H9 (cell line): ENCODE results near the gene GLCE. TPM values are rescaled to one million over a fixed set of nuclear protein-coding genes. Genes with fewer than 3 reads are reported as not detected.

ENCODE experiments used
- DNase-seq: peaks from one replicate; pipeline ENCODE4 v3.0.0-alpha.2; 2017
- H2AFZ ChIP-seq: one replicate; pipeline ENCODE4 v1.6.1; 2013; ENCODE audit warnings: mild to moderate bottlenecking, low read length, control low read depth, moderate library complexity
- H2AK5ac ChIP-seq: 2 replicates; pipeline ENCODE4 v1.6.1; 2013; ENCODE audit warnings: low read length, control low read depth, mixed read lengths; ENCODE audit not compliant: insufficient read length
- H2BK120ac ChIP-seq: one replicate; pipeline ENCODE4 v1.6.1; 2013; ENCODE audit warnings: low read depth, mild to moderate bottlenecking, low read length, control low read depth, inconsistent platforms; ENCODE audit not compliant: poor library complexity, severe bottlenecking
- H2BK12ac ChIP-seq: 2 replicates; pipeline ENCODE4 v1.6.1; 2013; ENCODE audit warnings: low read length, control low read depth, mixed read lengths, low read depth; ENCODE audit not compliant: insufficient read length
- H2BK15ac ChIP-seq: 2 replicates; pipeline ENCODE4 v1.6.1; 2013; ENCODE audit warnings: low read depth, low read length, control low read depth
- H2BK20ac ChIP-seq: one replicate; pipeline ENCODE4 v1.6.1; 2013; ENCODE audit warnings: low read depth, mild to moderate bottlenecking, low read length, control low read depth, inconsistent platforms; ENCODE audit not compliant: poor library complexity, severe bottlenecking
- H2BK5ac ChIP-seq: 2 replicates; pipeline ENCODE4 v1.6.1; 2013; ENCODE audit warnings: low read length, control low read depth, mixed read lengths; ENCODE audit not compliant: insufficient read length
- H3K14ac ChIP-seq: 2 replicates; pipeline ENCODE4 v1.6.1; 2013; ENCODE audit warnings: low read length, control low read depth; ENCODE audit not compliant: insufficient read depth
- H3K18ac ChIP-seq: 2 replicates; pipeline ENCODE4 v1.6.1; 2013; ENCODE audit warnings: low read depth, mild to moderate bottlenecking, mixed read lengths, low read length, control low read depth; ENCODE audit not compliant: insufficient read length
- H3K23ac ChIP-seq: 2 replicates; pipeline ENCODE4 v1.6.1; 2013; ENCODE audit warnings: low read length, control low read depth, mixed read lengths, low read depth; ENCODE audit not compliant: insufficient read length
- H3K23me2 ChIP-seq: 2 replicates; pipeline ENCODE4 v1.6.1; 2013; ENCODE audit warnings: low read depth, mild to moderate bottlenecking, mixed read lengths, low read length, control low read depth; ENCODE audit not compliant: insufficient read length, poor library complexity, severe bottlenecking
- H3K27ac ChIP-seq: 2 replicates; pipeline ENCODE4 v1.5.1; 2013; ENCODE audit warnings: low read length, control low read depth, mixed read lengths, low read depth; ENCODE audit not compliant: insufficient read length
- H3K27me3 ChIP-seq: 2 replicates; pipeline ENCODE4 v1.6.1; 2013; ENCODE audit warnings: low read length, control low read depth, inconsistent platforms; ENCODE audit not compliant: insufficient read depth
- H3K4ac ChIP-seq: 2 replicates; pipeline ENCODE4 v1.6.1; 2013; ENCODE audit warnings: low read depth, mild to moderate bottlenecking, control low read depth, inconsistent platforms, low read length, moderate library complexity
- H3K4me1 ChIP-seq: 2 replicates; pipeline ENCODE4 v1.6.1; 2013; ENCODE audit warnings: low read length, control low read depth, inconsistent platforms; ENCODE audit not compliant: insufficient read depth
- H3K4me2 ChIP-seq: 2 replicates; pipeline ENCODE4 v1.6.1; 2013; ENCODE audit warnings: low read length, control low read depth, mixed read lengths; ENCODE audit not compliant: insufficient read length, insufficient read depth
- H3K56ac ChIP-seq: 2 replicates; pipeline ENCODE4 v1.6.1; 2013; ENCODE audit warnings: low read depth, mild to moderate bottlenecking, mixed read lengths, low read length, control low read depth; ENCODE audit not compliant: insufficient read length
- H3K79me1 ChIP-seq: 2 replicates; pipeline ENCODE4 v1.6.1; 2013; ENCODE audit warnings: low read depth, mild to moderate bottlenecking, moderate library complexity, low read length, control low read depth, inconsistent platforms; ENCODE audit not compliant: insufficient read depth, poor library complexity, severe bottlenecking
- H3K79me2 ChIP-seq: 2 replicates; pipeline ENCODE4 v1.6.1; 2013; ENCODE audit warnings: low read length, control low read depth, inconsistent platforms; ENCODE audit not compliant: insufficient read depth
- H3K9ac ChIP-seq: 2 replicates; pipeline ENCODE4 v1.6.1; 2013; ENCODE audit warnings: low read length, control low read depth, mixed read lengths; ENCODE audit not compliant: insufficient read length; ENCODE audit errors: extremely low read depth
- H3K9me3 ChIP-seq: one replicate; pipeline ENCODE4 v1.6.1; 2013; ENCODE audit warnings: low read depth, low read length, inconsistent platforms; ENCODE audit not compliant: control insufficient read depth
- H3T11ph ChIP-seq: one replicate; pipeline ENCODE4 v1.6.1; 2013; ENCODE audit warnings: mild to moderate bottlenecking, low read length, control low read depth, inconsistent platforms
- H4K20me1 ChIP-seq: one replicate; pipeline ENCODE4 v1.6.1; 2013; ENCODE audit not compliant: control insufficient read depth, insufficient read length, insufficient read depth
- H4K5ac ChIP-seq: 2 replicates; pipeline ENCODE4 v1.6.1; 2013; ENCODE audit warnings: low read depth, mild to moderate bottlenecking, mixed read lengths, low read length, control low read depth; ENCODE audit not compliant: insufficient read length
- H4K8ac ChIP-seq: replicated peaks from 2 replicates; pipeline ENCODE4 v1.6.1; 2013; ENCODE audit warnings: low read length, control low read depth, mixed read lengths, low read depth; ENCODE audit not compliant: insufficient read length
- H4K91ac ChIP-seq: 2 replicates; pipeline ENCODE4 v1.6.1; 2013; ENCODE audit warnings: low read depth, mild to moderate bottlenecking, moderate library complexity, mixed read lengths, low read length, control low read depth; ENCODE audit not compliant: insufficient read length
- H3K27ac Mint-ChIP-seq, 3 experiments: 2 replicates in 2 of 3; 3 replicates in 1 of 3; pipeline ENCODE4 v1.8.0; 2020 to 2021; ENCODE audit warnings: mixed read lengths in 3 of 3, mild to moderate bottlenecking in 1 of 3, moderate library complexity in 1 of 3
- H3K27me3 Mint-ChIP-seq: 2 replicates; pipeline ENCODE4 v1.8.0; 2021; ENCODE audit warnings: low read depth, mild to moderate bottlenecking, moderate library complexity, mixed read lengths
- H3K36me3 Mint-ChIP-seq, 3 experiments: 2 replicates in 2 of 3; 3 replicates in 1 of 3; pipeline ENCODE4 v1.8.0; 2020 to 2021; ENCODE audit warnings: low read depth in 3 of 3, mixed read lengths in 3 of 3; ENCODE audit not compliant: insufficient read depth in 1 of 3
- H3K4me1 Mint-ChIP-seq, 2 experiments: 2 replicates each; pipeline ENCODE4 v1.8.0; 2020; ENCODE audit warnings: mixed read lengths in 2 of 2
- H3K4me3 Mint-ChIP-seq, 2 experiments: 2 replicates in 1 of 2; 3 replicates in 1 of 2; pipeline ENCODE4 v1.8.0; 2020 to 2021; ENCODE audit warnings: mild to moderate bottlenecking in 2 of 2, mixed read lengths in 2 of 2, moderate library complexity in 1 of 2
- H3K9me3 Mint-ChIP-seq, 2 experiments: 2 replicates in 1 of 2; 3 replicates in 1 of 2; pipeline ENCODE4 v1.8.0; 2020; ENCODE audit warnings: mild to moderate bottlenecking in 2 of 2, mixed read lengths in 2 of 2, moderate library complexity in 1 of 2
- WGBS: extraction: QIAGEN DNeasy Blood & Tissue Kit; methylation state at CpG from one replicate; pipeline ENCODE4 v1.1.7; 2013; ENCODE audit warnings: missing lambda C conversion rate, low lambda C conversion rate, mixed read lengths; ENCODE audit not compliant: insufficient read length; ENCODE audit errors: extremely low coverage; 5-methylcytosine and 5-hydroxymethylcytosine counted together
- total RNA-seq: library from RNA; stranded (reverse); gene quantifications from 2 replicates; pipeline ENCODE4 v1.2.1, GENCODE V29; 2021
- TF ChIP-seq, protein P1 (sequence below): fragments of 200-600 bp; sonication (generic); conservative IDR thresholded peaks from 3 replicates; pipeline ENCODE4 v1.8.0; 2021; ENCODE audit warnings: antibody characterized with exemption, mild to moderate bottlenecking

GLCE gene
- total RNA-seq, 1 experiment from 2014 or later: 12.2 TPM

DNA sequence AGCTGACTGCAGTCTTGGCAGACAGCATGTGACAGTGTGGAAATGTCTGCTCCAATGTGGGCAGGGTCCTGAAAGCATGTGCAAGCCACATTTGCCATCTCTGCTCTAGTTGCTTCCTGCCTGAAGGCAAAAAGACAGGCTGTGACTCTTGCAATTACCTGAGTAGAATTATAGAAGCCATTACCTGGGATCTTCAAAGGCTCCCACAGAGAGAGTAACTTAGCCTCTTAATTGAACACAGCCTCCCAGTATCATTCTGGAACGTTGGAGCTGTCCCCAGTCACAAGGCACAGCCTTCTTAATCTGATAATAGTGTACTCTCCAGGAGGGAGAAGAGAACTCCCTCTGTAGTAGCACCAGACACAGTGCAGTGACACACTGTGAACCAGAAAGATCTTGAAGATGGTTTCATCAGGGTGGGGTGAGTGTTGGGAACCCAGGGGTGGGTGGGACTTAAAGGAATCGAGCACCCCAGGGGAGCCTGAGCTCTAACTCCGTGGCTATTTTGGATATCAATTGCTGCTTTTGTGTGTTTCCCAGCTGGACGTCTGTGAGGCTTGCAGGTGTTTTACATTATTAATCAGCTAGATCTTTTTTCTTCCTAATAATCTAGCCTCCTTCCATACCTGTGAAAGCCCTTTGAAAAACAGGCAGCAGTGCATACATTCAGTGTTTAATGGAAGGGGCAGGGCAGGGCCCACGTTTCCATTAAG, 40.6 kb upstream of the GLCE start:
- H3K4me1 ChIP-seq: peaks cover 28% of the 10 kb centered on the region
- H4K5ac ChIP-seq: no peak overlapping the region
- no peak overlapping the region for H2BK120ac ChIP-seq
- no peak overlapping the region for H2BK12ac ChIP-seq
- H3K27me3 ChIP-seq: peaks cover 4% of the 10 kb centered on the region; the same call in 1 of the 2 replicates
- no peak overlapping the region for H2AK5ac ChIP-seq
- H4K91ac ChIP-seq: no peak overlapping the region
- H3K36me3 Mint-ChIP-seq: no peaks in the 10 kb centered on the region
- WGBS: no CpG with 5 or more reads among the region's 5 CpGs
- no peaks in the 10 kb centered on the region for H3K79me1 ChIP-seq
- no peak overlapping the region for H4K8ac ChIP-seq
- H3K23ac ChIP-seq: no peak overlapping the region
- H2BK20ac ChIP-seq: no peak overlapping the region
- H2BK5ac ChIP-seq: no peak overlapping the region
- H3K27me3 Mint-ChIP-seq: peaks cover 90% of the 10 kb centered on the region
- no peak overlapping the region for H3K4me2 ChIP-seq
- H3K9me3 Mint-ChIP-seq: no peaks in the 10 kb centered on the region; a peak in 1 of 5 replicates
- no peaks in the 10 kb centered on the region for H3K79me2 ChIP-seq
- no peak overlapping the region; the same call in 1 of the 2 replicates for H3K14ac ChIP-seq
- H3K4me3 Mint-ChIP-seq: peak overlapping the region in 1 of 2 experiments; percentile 53; a peak in 1 of 5 replicates
- no peak overlapping the region for H3K27ac ChIP-seq
- DNase-seq: peak; percentile 44
- no peak overlapping the region for H2AFZ ChIP-seq
- H3K4ac ChIP-seq: no peak overlapping the region
- H3K9ac ChIP-seq: no peak overlapping the region
- H3T11ph ChIP-seq: no peak overlapping the region
- peaks cover 3% of the 10 kb centered on the region for H3K23me2 ChIP-seq
- H3K9me3 ChIP-seq: no peaks in the 10 kb centered on the region
- H3K56ac ChIP-seq: no peak overlapping the region
- TF ChIP-seq, protein P1, sequence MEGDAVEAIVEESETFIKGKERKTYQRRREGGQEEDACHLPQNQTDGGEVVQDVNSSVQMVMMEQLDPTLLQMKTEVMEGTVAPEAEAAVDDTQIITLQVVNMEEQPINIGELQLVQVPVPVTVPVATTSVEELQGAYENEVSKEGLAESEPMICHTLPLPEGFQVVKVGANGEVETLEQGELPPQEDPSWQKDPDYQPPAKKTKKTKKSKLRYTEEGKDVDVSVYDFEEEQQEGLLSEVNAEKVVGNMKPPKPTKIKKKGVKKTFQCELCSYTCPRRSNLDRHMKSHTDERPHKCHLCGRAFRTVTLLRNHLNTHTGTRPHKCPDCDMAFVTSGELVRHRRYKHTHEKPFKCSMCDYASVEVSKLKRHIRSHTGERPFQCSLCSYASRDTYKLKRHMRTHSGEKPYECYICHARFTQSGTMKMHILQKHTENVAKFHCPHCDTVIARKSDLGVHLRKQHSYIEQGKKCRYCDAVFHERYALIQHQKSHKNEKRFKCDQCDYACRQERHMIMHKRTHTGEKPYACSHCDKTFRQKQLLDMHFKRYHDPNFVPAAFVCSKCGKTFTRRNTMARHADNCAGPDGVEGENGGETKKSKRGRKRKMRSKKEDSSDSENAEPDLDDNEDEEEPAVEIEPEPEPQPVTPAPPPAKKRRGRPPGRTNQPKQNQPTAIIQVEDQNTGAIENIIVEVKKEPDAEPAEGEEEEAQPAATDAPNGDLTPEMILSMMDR: no peak
- H4K20me1 ChIP-seq: no peaks in the 10 kb centered on the region
- H3K27ac Mint-ChIP-seq: 0 out of 7 replicates have a peak overlapping the region, but pooled peaks of 1 of the 3 experiments have one; percentile 63
- no peak overlapping the region for H2BK15ac ChIP-seq
- peaks cover 54 to 65% of the 10 kb centered on the region in 2 experiments for H3K4me1 Mint-ChIP-seq
- H3K18ac ChIP-seq: no peak overlapping the region
